K562 (cell line): ENCODE data around the gene OR2F2. TPM values are rescaled to one million over a fixed set of nuclear protein-coding genes. Genes with fewer than 3 reads are reported as not detected.
A peak's percentile ranks its signal among the peaks of the same experiment; 100 is the strongest.

ENCODE experiments used
- ATAC-seq: fragments of 200-7000 bp; cut with Tn5 transposase; 3 replicates; pipeline ENCODE4 v1.9.1; 2020; ENCODE audit warnings: moderate library complexity
- BruUV-seq: library from RNA; stranded (reverse); fragments of 400-500 nt; replicated peaks from 2 replicates; lab custom pipeline; 2021; lab: Mats Ljungman, UMichigan
- CTCF ChIA-PET: fragments of 300-600 bp; formaldehyde crosslinking; extraction: SDS; loops from one replicate; lab custom pipeline; 2021; ENCODE audit warnings: low intra/inter-chr PET ratio; lab: Yijun Ruan, JAX
- POLR2A ChIA-PET: fragments of 300-600, 350-650 bp; sonication (Branson Sonifier 250); formaldehyde crosslinking; extraction: SDS; loops from one replicate; lab custom pipeline; 2021; ENCODE audit warnings: antibody characterized with exemption, inconsistent platforms; lab: Yijun Ruan, JAX
- DNase-seq, 4 experiments: peaks; one replicate each; pipeline versions ENCODE4 v3.0.0 to v3.0.0-alpha.2; 2011 to 2018; ENCODE audit warnings: low spot score in 3 of 4, mixed read lengths in 3 of 4; ENCODE audit errors: extremely low read depth in 1 of 4
- FAIRE-seq: peaks from 2 replicates; lab custom pipeline; 2011; peaks lifted over from hg19 to GRCh38; lab: Jason Lieb, UNC
- H2AFZ ChIP-seq: 2 replicates; pipeline ENCODE4 v1.6.0; 2011; ENCODE audit warnings: low read depth, low read length, control low read depth, inconsistent platforms
- H3K27ac ChIP-seq: fragments of 200-600 bp; 3 replicates; pipeline ENCODE4 v1.8.0; 2011; ENCODE audit warnings: low read depth, mild to moderate bottlenecking, control low read depth, inconsistent platforms, low read length, moderate library complexity, mixed read lengths; ENCODE audit errors: extremely low read depth
- H3K27me3 ChIP-seq, 2 experiments: fragments of 300-600 bp in 1 of 2; 2 replicates in 1 of 2; 3 replicates in 1 of 2; pipeline versions ENCODE4 v1.6.0 to v1.8.0; 2011; ENCODE audit warnings: inconsistent platforms in 2 of 2, low read length in 2 of 2, mild to moderate bottlenecking in 1 of 2, mixed read lengths in 1 of 2, moderate library complexity in 1 of 2; ENCODE audit not compliant: control insufficient read depth in 2 of 2, insufficient read depth in 2 of 2
- H3K36me3 ChIP-seq: fragments of 300-600 bp; 3 replicates; pipeline ENCODE4 v1.8.0; 2011; ENCODE audit warnings: mild to moderate bottlenecking, low read length, inconsistent platforms; ENCODE audit not compliant: control insufficient read depth, insufficient read depth
- H3K4me1 ChIP-seq, 2 experiments: fragments of 200-600 bp in 1 of 2; replicated peaks in 1 of 2; 2 replicates in 1 of 2; 3 replicates in 1 of 2; pipeline versions ENCODE4 v1.5.1 to v1.8.0; 2011; ENCODE audit warnings: inconsistent platforms in 2 of 2, low read length in 2 of 2, mild to moderate bottlenecking in 1 of 2, mixed read lengths in 1 of 2, moderate library complexity in 1 of 2; ENCODE audit not compliant: control insufficient read depth in 2 of 2, insufficient read depth in 2 of 2
- H3K4me2 ChIP-seq: 2 replicates; pipeline ENCODE4 v1.6.1; 2011; ENCODE audit warnings: low read length, control low read depth, inconsistent platforms, mixed read lengths; ENCODE audit not compliant: insufficient read depth
- H3K4me3 ChIP-seq: fragments of 200-600 bp; sonication (generic), shearing (Covaris generic); 2 replicates; pipeline ENCODE4 v1.5.1; 2016; ENCODE audit warnings: control low read depth, inconsistent platforms
- H3K79me2 ChIP-seq: fragments of 200-600 bp; 3 replicates; pipeline ENCODE4 v1.8.0; 2011; ENCODE audit warnings: low read length, inconsistent platforms; ENCODE audit not compliant: control insufficient read depth, insufficient read depth
- H3K9ac ChIP-seq, 2 experiments: 2 replicates each; pipeline versions ENCODE4 v1.6.0 to v1.6.1; 2011; ENCODE audit warnings: low read depth in 2 of 2, low read length in 2 of 2, control low read depth in 1 of 2, inconsistent platforms in 1 of 2, mild to moderate bottlenecking in 1 of 2, mixed read lengths in 1 of 2; ENCODE audit not compliant: insufficient read depth in 1 of 2
- H3K9me1 ChIP-seq: one replicate; pipeline ENCODE4 v1.6.0; 2011; ENCODE audit warnings: inconsistent platforms, mild to moderate bottlenecking, low read length, moderate library complexity; ENCODE audit not compliant: control insufficient read depth, insufficient read depth
- H3K9me3 ChIP-seq: replicated peaks from 2 replicates; pipeline ENCODE4 v1.5.1; 2011; ENCODE audit warnings: low read depth, low read length, inconsistent platforms; ENCODE audit not compliant: control insufficient read depth, insufficient read depth
- H4K20me1 ChIP-seq: replicated peaks from 2 replicates; pipeline ENCODE4 v1.6.1; 2011; ENCODE audit warnings: low read length, inconsistent platforms, mixed read lengths; ENCODE audit not compliant: control insufficient read depth, insufficient read depth
- NFIC ChIP-seq: fragments of 450-650 bp; IDR thresholded peaks from 2 replicates; pipeline ENCODE4 v1.6.1; 2017; ENCODE audit warnings: mild to moderate bottlenecking, inconsistent platforms
- OTX1 ChIP-seq: fragments of 450-650 bp; formaldehyde crosslinking; IDR thresholded peaks from 2 replicates; pipeline ENCODE4 v1.4.0; 2022; ENCODE audit warnings: mild to moderate bottlenecking
- TSC22D4 ChIP-seq: fragments of 450-650 bp; IDR thresholded peaks from 2 replicates; pipeline ENCODE4 v1.6.1; 2016; ENCODE audit warnings: missing genetic modification characterization, missing biosample characterization, control low read depth
- WGBS: fragments of 100-300 bp; shearing (Covaris generic); methylation state at CpG from one replicate; pipeline ENCODE4 v1.1.6; 2016; ENCODE audit warnings: low coverage, mixed read lengths; ENCODE audit not compliant: insufficient coverage; ENCODE audit errors: missing lambda C conversion rate; 5-methylcytosine and 5-hydroxymethylcytosine counted together
- in situ Hi-C: fragments of 300-500 bp; cut with MboI; formaldehyde crosslinking; loops from 4 replicates; pipeline ENCODE4 v1.15.0; 2018; ENCODE audit warnings: inconsistent platforms, mixed read lengths
- intact Hi-C: fragments of 100-400 bp; cut with micrococcal nuclease; formaldehyde crosslinking; loops from 2 replicates; pipeline ENCODE4 v1.14.2; 2022
- polyA plus RNA-seq, 8 experiments: library from polyadenylated mRNA; depleted of rRNA in 4 of 8; stranded (reverse) in 5 of 8; unstranded in 3 of 8; fragments of >200 nt; fragmentation: Nextera tagmentation in 2 of 8; fragmentation: Illumina TruSeq in 1 of 8; extraction: Ambion mirVana in 2 of 8; extraction: Trizol in 1 of 8; gene quantifications; 2 replicates each; pipeline versions ENCODE4 v1.2.1 to v1.2.3, GENCODE V29; 2011 to 2014; ENCODE audit warnings: inconsistent platforms in 1 of 8, missing spikeins in 1 of 8
- total RNA-seq, 7 experiments: library from RNA; depleted of rRNA in 6 of 7; stranded (reverse); fragments of >200 nt in 6 of 7; fragmentation: Illumina TruSeq in 2 of 7; extraction: Trizol in 2 of 7; gene quantifications; 2 replicates each; pipeline versions ENCODE4 v1.2.1 to v1.2.3, GENCODE V29; 2011 to 2021; ENCODE audit warnings: low replicate concordance in 1 of 7
- TF ChIP-seq, protein P1 (sequence below): fragments of 250-450 bp; sonication (Bioruptor Pico); IDR thresholded peaks from 2 replicates; pipeline ENCODE4 v1.8.0; 2021; ENCODE audit warnings: moderate library complexity, mild to moderate bottlenecking, inconsistent platforms

The OR2F2 gene
- total and polyA plus RNA-seq, 9 of the 15 experiments (the other 6 are each of a cell fraction or from before 2014, with no cell fraction given) = not detected

DNA sequence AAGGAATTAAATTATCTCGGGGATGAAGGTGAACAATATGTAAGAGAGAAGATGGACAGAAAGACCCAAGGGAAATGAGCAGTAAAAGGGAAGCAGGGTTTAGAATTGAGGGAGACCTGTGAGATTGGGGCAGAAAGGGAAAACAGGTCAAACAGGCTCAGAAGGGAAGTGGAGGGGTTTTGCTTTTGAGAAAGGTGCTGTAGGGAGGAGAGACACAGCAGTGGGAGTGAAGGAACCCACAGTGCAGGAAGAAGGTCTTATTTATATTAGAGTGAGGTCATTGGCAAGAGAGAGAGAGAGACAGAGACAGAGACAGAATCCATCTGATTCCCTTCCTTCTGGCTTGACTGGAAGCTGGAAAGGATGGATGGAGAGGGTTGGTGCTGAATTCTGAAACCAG is 29.5 kb upstream of the OR2F2 start:
- H3K79me2 ChIP-seq = peaks cover 12% of the 10 kb centered on the region
- H3K36me3 ChIP-seq = no peaks in the 10 kb centered on the region
- ChIA-PET CTCF (no interaction called here), POLR2A (interaction anchor here (0.6 to 0.7 kb wide), 2 partner anchors 13 to 599 kb away, joined by 3 to 4 read pairs; no protein-coding TSS in a partner anchor)
- peak overlapping the region; percentile 55 for H2AFZ ChIP-seq
- no peak overlapping the region for H3K4me3 ChIP-seq
- peaks cover 6 to 8% of the 10 kb centered on the region in 2 experiments; a peak in 4 of 5 replicates for H3K27me3 ChIP-seq
- no peaks in the 10 kb centered on the region for H4K20me1 ChIP-seq
- FAIRE-seq (no peak), ATAC-seq (no peak), DNase-seq (no peak)
- no peak overlapping the region for H3K4me2 ChIP-seq
- H3K9me1 ChIP-seq = no peaks in the 10 kb centered on the region
- no peak for TF ChIP-seq TSC22D4
- TF ChIP-seq OTX1 (CRISPR knock-in tag) = peak; percentile 52; the same call in 1 of the 2 replicates
- in situ Hi-C loops = no loop called here
- 6% methylated on average over 1 of the region's 1 CpG for WGBS
- H3K9me3 ChIP-seq = no peaks in the 10 kb centered on the region
- BruUV-seq = no TSS peak
- intact Hi-C loops = loop anchor here (10.0 kb wide), 1 partner anchor 499 kb away; the partner anchor contains the start of gene NOBOX
- H3K4me1 ChIP-seq = peaks cover under 1 to 10% of the 10 kb centered on the region in 2 experiments
- no peak overlapping the region for H3K27ac ChIP-seq
- H3K9ac ChIP-seq = no peak overlapping the region

- Histone ChIP-seq H3K27me3 (peaks cover 6 to 8% of the 10 kb centered on the region in 2 experiments; a peak in 4 of 5 replicates), H3K9me1 (no peaks in the 10 kb centered on the region), H3K9me3 (no peaks in the 10 kb centered on the region), H4K20me1 (no peaks in the 10 kb centered on the region), H3K4me2 (no peak overlapping the region), H3K9ac (no peak overlapping the region), H3K79me2 (peaks cover 5% of the 10 kb centered on the region), H3K4me3 (no peak overlapping the region), H3K4me1 (peaks cover 0 to 10% of the 10 kb centered on the region in 2 experiments; a peak in 4 of 5 replicates), H3K36me3 (no peaks in the 10 kb centered on the region), H3K27ac (no peak overlapping the region), H2AFZ (peak overlapping the region; percentile 55; the same call in 1 of the 2 replicates)
- 10% methylated on average over 9 of the region's 9 CpGs for WGBS
- no peak for FAIRE-seq
- in situ Hi-C loops = no loop called here
- ATAC-seq = no peak
- CTCF ChIA-PET = no interaction called here
- peak in 3 of 4 experiments; percentile 34 to 46 (median 38) for DNase-seq
- POLR2A ChIA-PET = interaction anchor here (0.6 to 0.7 kb wide), 3 partner anchors 12 to 939 kb away, joined by 3 to 4 read pairs (median 3); no protein-coding TSS in a partner anchor
- BruUV-seq = no TSS peak
- TF ChIP-seq, protein P1, sequence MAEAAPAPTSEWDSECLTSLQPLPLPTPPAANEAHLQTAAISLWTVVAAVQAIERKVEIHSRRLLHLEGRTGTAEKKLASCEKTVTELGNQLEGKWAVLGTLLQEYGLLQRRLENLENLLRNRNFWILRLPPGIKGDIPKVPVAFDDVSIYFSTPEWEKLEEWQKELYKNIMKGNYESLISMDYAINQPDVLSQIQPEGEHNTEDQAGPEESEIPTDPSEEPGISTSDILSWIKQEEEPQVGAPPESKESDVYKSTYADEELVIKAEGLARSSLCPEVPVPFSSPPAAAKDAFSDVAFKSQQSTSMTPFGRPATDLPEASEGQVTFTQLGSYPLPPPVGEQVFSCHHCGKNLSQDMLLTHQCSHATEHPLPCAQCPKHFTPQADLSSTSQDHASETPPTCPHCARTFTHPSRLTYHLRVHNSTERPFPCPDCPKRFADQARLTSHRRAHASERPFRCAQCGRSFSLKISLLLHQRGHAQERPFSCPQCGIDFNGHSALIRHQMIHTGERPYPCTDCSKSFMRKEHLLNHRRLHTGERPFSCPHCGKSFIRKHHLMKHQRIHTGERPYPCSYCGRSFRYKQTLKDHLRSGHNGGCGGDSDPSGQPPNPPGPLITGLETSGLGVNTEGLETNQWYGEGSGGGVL (CRISPR knock-in tag) = no peak
- TF ChIP-seq NFIC = peak; percentile 67
- intact Hi-C loops = loop anchor here (10.0 kb wide), 1 partner anchor 499 kb away; the partner anchor contains the start of gene NOBOX
Measured at GRCh38 chr7:143906151-143906550, 28.9 kb upstream of the OR2F2 start.
